T-helper 9 cell (primary cell): ENCODE results near the gene FAM24B.
A peak's percentile ranks its signal among the peaks of the same experiment; 100 is the strongest.
"Not testable (repeated sequence)": the region's sequence is repeated elsewhere in the genome, so short reads cannot be mapped to it uniquely, and the experiment has no call there.

Experiments used
- DNase-seq: peaks from one replicate; pipeline ENCODE4 v3.0.0-alpha.2; 2020
- total RNA-seq, 2 donors: gene quantifications; one replicate each; lab custom pipeline; 2026; lab: John Stamatoyannopoulos, UW

FAM24B gene, protein sequence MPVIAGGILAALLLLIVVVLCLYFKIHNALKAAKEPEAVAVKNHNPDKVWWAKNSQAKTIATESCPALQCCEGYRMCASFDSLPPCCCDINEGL
- 1.2 to 4.3 reads per million in 2 donors for total RNA-seq

DNA sequence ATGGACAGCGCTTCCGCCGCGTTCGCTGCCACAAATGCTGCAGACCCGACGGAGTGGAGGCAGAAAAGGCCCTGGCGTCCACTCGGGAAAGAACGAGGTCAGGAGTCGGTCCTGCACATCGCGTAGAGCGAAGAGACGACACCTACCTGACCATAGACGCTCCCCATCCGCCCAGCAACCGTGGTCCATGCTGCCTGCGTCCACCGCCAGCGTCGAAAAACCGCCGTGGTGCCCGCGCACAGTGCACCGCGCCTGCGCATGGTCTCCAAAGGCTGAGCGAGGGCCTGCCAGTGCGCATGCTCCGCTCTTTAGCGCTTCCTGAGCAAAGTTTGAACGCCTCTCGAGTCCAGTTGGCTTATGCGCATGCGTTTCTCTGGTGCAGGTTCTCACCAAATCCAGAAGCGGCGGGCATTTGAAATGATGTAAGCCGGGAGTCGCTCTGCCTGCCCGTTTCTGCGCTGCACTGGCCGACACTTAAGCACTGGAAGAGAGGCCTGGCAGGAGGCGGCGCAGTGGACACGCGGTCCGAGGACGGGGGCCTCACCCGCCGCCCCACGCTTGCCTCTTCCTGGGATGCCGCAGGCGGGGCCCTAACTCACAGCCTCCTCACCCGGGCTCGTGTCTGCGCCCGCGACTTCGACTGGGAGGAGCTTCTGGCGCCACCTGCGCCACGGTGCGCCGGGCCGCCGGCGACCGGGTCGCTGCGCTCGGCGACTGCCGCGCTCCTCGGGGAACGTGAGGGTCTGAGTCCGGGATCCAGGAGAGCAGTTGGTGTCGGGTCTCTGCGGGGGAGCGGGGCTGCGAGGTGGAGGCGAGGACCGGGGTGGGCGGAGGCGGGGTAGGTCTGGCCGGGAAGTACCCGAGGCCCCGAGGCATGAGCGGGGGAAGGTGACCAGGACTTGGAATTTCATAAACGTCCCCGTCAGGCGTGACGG, at the start of gene FAM24B:
TSS of gene FAM24B (minus strand) at position 243 of the 935 bp plus-strand sequence. CDS start 29,066 bp downstream, outside the sequence.
- peak; percentile 83 for DNase-seq

DNA sequence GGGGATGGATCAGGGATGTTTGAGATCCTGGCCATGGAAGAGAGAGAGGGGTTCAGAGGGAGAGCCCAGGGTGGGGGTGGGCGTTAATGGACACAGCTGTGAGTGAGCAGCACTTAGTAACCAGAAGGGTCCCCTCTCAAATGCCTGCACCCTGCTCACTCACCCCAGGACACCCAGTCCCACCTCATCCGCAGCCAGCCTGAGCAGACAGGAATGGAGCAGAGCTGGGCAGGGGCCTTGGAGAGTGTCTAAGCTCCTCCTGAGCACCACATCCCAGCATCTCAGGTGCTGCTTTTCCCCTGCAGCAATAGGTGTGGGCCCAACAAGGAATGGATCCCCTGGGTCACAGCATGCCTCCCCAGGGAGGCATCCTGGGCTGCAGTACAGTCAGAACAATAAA, 36.3 kb upstream of the FAM24B start:
- no peak for DNase-seq

DNA sequence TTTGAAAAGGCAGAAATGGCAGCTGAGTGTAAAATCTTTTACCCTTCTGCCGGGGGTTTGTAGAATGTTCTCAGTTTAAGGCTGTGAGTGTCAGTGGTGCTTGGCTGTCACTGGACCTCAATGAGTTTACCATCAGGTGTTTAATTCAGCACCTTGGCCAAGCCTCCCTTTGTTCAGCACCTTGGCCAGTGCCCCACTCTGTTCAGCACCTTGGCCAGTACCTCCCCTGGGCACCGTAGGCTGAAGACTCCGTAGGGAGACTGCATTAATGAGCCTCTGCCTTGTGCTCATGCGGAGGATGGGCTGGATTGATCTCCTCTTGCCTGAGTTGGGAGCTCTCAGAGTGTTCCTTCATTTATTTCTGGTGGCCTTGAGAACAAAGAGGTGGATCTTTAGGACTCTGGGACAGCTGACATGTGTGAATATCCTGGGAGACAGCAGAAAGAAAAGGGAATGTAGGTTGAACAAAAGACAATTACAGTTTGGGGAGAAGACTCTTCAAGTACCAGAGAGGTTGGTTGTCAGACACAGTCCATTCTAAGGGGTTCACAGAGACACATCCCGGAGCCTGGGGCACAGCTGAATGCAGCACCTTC, 32.6 kb upstream of the FAM24B start:
- peak; percentile 44 for DNase-seq

DNA sequence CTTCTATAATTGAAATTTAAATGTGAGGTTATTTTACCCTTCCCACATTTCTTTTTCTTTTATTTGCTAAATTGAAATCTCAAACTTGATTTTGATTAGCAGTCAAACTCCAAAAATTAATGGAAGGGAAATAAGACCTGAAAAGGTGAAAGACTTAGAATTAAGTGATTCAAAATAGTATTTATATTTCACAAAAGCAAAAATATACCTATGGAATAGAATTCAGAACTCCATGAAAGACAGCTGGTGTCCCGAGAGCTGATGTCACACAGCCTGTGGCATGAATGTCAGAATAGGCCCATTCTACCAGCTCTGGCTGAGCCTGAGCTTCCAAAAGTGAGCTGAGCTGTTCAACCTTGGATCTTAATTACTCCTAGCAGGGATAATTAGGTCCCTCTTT, 30.9 kb upstream of the FAM24B start, which contains the start of gene FAM24A:
TSS of gene FAM24A (plus strand) at position 301 of the 400 bp plus-strand sequence. CDS start 1,025 bp downstream, outside the sequence.
- DNase-seq = no peak

DNA sequence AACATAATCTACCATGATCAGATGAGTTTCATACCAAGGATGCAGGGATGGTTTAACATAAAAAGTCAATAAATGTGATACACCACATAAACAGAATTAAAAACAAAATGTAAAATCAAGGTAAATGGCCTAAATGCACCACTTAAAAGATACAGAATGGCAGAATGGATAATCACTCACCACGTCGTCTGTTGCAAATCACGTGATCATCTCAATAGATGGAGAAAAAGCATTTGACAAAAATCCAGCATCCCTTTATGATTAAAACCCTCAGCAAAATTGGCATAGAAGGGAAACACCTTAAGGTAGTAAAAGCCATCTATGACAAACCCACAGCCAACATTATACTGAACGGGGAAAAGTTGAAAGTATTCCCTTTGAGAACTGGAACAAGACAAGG, 24.5 kb upstream of the FAM24B start:
- not testable (repeated sequence) for DNase-seq

DNA sequence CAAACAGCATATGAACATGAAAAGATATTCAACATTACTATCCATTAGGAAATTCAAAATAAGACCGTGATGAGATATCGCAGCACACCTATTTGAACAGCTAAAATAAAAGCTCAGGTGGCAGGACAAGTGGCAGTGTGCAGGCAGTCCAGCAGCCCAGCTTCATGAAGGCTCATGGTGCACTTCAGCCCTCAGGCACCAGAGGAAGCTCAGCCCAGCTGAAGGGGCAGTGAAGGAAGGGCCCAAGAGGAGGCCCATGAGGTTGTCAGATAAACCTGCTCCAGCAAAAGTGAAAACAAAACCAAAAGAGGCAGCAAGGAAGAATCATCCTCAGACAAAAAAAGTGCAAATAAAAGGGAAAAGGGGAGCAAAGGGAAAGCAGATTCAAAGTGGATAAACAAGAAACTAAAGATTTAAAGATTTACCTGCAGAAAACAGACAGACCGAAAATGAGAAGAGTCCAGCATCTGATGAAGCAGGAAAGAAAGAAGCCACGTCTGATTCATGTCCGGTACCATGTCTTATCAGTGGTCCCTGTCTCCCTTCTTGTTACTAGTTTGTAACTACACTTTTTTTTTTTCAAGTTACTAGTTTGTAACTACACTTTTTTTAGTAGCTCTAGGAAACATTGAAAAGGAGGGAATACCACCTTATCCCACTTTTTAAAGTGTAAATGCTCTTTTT, 15.0 kb upstream of the FAM24B start:
- no peak for DNase-seq

DNA sequence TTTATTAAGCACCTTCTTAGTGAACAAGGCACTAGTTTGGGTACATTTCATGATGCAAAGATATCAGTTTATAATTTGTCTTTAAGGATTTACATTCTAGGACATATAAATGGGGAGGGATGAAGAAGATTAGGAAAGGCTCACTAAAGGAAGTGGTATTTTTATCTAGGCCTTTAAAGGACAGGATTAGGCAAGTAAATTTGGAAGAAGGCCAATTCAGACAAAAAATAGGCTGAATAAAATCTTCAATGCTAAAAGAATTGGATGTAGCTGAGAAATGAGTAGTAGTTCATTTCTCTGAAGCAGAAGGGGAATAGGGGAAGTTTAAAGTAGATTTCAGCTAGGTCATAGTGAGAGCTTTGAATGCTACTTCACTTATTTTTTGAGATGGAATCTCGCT, 4.8 kb upstream of the FAM24B start:
- DNase-seq = no peak

DNA sequence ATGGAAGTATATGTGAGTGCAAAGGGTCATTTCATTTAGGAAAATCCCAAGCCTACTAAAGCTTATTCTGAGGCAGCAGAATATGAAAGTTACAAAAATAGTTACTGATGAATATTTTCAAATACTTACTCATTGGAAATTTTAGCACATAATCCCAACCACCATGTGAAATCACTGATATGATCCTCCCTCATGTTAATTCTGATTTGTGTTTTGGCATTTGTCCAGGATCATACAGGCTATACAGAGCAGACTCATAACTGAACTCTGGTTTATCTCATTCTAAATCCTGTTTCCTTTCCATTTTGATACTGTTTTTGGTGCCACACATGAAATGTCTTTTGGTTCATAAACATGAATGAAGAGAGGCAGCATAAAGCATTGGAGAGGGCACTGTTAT, 3.4 kb upstream of the FAM24B start:
- DNase-seq = no peak

DNA sequence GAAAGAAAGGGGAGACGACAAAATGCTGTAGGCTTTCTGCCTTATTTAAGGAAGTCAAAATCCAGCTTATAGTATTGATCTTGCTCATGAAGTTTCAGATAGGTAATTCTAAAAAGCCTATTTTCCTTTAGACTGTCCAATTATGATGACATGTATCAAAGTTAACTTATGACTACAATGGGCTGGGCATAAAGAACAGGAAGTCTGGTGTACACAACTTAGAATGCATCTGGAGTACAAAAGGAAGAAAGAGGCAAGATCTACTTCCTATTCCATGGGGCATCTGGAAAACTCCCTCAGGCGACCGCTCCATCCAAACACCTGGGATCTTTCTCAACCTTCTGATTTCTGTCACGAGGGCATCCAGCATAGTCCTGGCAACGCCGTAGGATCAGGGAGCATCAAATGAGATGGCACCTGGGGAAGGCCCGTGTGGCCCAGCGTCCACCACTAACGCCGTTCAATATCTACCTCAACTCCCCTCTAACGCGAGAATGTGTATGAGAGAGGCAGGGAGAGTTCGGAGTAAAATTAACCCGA, 512 bp downstream of the FAM24B start:
- DNase-seq = no peak

DNA sequence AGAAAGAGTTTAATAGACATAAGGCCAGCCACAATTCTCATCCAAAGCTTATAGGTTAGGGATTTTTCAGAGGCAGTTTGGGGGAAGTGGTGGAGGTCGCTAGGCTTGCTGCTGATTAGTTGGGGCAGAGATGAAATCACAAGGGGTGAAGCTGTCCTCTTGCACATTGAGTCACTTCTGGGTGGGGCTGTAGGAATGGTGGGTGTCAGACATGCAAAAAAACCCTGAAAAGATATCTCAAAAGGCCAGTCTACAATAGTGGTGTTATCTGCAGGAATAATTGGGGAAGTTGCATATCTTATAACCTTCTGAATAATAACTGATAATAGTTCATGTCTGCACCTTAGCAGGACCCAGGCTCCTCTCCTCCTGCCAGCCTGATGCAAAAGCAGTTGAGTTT, 2.1 kb downstream of the FAM24B start:
- DNase-seq = no peak

DNA sequence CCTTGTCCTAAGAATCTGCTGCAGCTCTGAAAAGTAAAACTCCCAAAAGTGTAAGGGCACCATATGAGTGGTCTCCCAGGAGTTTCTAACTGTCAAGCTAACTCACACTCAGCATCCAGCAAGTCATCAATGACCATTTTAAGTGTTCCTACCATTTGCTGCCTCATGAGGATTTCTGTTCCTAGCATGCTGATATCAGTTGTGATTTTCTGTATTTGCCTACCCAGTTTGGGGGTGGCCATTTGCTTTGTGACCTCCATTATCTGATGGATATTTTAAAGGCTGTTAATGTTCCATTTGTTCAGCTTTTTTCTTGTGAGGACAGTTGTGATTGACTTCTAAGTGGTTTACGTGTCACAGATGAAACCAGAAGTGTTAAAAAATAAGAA, 2.9 kb downstream of the FAM24B start:
- DNase-seq = no peak

DNA sequence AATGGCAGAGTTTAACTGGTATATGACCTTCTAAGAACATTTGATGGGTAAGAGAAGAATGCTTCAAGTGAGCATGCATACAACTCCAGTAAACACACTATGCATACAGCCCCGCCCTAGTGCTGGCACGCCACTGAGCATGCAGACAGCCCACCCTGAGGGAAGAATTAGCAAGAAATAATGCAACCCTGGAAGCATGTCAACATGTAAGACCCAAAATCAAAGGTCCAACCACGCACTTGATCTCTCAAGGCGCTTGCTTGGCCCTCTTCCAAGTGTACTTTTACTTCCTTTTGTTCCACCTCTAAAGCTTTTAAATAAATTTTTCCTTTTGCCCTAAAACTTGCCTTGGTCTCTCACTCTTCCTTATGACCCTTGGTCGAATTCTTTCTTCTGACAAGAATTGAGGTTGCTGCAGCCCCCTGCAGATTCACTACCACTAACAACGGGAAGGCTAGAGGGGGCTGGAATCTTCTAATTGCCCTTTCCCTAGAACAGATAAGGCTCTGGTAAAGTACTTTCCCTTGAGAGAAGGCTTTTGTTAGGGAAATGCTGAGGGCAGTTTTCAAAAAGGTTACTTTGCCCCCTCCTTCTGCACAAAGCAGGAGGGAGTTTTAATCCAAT, 3.4 kb downstream of the FAM24B start:
- no peak for DNase-seq

DNA sequence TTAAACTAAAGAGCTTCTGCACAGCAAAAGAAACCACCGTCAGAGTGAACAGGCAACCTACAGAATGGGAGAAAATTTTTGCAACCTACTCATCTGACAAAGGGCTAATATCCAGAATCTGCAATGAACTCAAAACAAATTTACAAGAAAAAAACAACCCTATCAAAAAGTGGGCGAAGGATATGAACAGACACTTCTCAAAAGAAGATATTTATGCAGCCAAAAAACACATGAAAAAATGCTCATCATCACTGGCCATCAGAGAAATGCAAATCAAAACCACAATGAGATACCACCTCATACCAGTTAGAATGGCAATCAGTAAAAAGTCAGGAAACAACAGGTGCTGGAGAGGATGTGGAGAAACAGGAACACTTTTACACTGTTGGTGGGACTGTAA, 7.4 kb downstream of the FAM24B start:
- DNase-seq = not testable (repeated sequence)

DNA sequence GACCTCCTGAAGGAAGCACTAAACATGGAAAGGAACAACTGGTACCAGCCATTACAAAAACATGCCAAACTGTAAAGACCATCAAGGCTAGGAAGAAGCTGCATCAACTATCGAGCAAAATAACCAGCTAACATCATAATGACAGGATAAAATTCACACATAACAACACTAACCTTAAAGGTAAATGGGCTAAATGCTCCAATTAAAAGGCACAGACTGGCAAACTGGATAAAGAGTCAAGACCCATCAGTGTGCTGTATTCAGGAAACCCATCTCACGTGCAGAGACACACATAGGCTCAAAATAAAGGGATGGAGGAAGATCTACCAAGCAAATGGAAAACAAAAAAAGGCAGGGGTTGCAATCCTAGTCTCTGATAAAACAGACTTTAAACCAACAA, 10.6 kb downstream of the FAM24B start:
- DNase-seq = not testable (repeated sequence)

DNA sequence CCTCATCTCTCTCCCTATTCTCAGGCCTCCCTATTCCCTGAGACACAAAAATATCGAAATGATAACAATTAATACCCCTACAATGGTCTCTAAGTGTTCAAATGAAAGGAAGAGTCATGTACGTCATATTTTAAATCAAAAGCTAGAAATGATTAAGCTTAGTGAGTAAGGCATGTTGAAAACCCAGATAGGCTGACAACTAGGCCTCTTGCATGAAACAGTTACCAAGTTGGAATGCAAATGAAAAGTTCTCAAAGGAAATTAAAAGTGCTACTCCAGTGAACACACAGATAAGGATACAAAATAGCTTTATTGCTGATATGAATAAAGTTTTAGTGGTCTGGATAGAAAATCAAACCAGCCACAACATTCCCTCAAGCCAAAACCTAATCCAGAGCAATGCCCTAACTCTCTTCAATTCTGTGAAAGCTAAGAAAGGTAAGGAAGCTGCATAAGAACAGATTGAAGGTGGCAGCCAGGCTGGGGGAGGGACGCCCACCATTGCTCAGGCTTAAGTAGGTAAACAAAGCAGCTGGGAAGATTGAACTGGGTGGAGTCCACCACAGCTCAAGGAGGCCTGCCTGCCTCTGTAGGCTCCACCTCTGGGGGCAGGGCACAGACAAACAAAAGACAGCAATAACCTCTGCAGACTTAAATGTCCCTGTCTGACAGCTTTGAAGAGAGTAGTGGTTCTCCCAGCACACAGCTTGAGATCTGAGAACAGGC, 12.5 kb downstream of the FAM24B start:
- DNase-seq = not testable (repeated sequence)

DNA sequence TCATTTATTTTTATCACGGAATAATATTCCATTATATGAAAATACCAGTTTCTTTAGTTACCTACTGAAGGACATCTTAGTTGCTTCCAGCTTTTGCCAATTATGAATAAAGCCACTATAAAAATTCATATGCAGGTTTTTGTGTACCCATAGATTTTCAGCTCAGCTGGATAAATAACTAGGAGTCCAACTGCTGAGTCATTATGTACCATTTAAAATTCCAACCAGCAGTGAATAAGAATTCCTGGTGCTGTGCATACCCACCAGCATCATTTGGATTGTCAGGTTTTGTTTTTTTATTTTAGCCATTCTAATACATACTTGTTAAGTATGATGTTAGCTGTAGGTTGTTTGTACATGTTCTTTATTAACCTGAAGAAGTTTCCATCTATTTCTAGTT, 14.5 kb downstream of the FAM24B start:
- DNase-seq = no peak

DNA sequence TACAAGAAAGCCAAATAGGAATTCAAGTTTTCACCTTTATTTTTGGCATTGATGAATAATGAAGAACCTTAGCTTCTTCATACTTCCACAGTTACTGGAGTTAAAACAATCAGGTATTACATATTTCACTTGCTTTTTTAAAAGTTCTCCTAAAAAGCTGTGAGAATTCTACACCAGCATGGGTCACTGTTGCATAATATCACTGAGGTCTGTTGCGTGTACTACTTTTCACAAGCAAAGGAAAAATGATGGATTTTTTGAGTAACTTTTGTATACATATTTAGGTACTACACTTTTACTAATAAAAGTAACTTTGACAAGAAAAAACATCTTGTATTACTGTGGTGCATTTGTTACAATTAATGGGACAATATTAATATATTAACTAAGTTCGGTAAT, 15.2 kb downstream of the FAM24B start:
- DNase-seq = no peak

DNA sequence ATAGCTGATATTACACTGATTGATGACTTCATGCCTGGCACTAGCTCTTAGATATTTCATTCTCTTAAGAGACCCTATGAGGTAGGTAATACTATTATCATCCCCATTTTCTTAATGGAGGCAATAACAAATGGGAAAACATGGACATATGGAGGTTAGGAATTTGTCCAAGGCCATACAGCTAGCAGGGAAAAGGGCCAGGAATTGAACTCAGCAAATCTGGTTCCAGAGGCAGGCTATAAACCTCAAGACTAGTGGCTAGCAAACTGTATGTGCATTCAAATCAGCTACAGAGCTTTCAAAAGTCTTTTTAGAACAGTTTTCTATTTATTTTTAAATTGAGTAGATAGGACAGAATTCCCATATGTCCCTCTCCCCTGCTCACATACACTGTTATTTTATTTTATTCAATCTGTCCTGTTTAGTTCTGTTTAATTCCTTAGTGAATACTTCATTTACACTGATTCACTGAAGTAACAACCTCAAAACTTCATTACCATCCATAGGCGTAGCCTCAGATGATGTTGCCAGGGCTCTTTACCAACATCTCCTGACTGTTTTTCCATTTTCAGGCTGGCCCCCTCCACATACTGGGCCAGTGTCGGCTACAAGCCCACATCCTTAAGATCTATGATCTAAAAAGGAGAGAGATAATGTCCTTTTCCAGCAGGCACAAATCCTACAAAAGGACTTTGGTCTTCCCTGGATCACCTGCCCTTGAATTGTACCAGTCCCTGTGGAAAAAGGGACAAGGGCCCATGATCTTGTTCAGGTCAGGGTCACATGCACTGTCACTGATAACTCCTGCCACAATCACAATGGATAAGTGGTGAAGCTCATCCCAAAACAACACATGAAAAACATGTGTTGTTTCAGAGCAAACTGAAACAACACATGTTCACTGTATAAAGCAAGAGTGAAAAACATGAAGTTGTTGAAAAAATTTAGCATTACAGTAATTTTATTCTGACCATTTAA, 15.9 kb downstream of the FAM24B start:
- DNase-seq = no peak

DNA sequence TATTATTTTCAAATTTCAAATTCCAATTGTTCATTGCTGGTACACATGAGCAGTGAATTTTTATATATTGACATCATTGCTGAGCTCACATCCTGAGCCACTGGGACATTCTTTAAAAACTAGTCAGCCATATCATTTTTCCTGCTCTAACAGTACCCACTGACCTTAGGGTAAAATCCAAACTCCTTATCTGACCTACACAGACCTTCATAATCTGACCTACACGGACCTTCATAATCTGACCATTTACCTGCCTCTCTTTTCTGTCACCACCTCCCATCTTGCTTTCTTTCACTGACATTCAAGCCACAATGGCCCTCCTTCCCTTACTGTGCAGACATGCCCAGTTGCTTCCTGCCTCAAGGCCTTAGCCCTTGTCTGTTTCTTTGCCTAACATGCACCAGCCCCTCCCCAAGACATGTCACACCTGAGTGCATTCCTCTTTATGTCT, 17.6 kb downstream of the FAM24B start:
- DNase-seq = no peak

DNA sequence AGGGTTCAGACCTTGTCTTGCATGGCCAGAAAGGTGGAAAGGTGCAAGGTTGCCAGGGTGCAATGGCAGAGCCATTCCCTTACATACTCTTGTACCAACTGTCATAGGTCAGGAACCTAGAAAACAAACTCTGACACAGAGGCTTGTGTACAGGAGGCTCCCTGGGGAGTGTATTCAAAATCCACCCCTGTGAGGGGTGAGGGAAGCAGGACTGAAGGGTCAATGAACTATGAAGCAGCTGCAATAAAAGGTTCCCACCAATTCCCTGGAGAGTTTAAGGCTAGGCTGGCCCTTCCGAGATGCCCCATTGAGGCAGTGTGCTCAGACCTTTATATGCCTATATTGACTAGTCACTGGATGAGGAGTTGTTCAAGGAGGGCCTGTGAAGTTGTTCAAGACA, 19.9 kb downstream of the FAM24B start:
- no peak for DNase-seq
